Coronary artery (tissue), 2 donors: ENCODE data around the gene DYSF.

Experiments
- DNase-seq: peaks from one replicate; pipeline ENCODE4 v3.0.0-alpha.2; 2017; ENCODE audit warnings: low spot score
- H3K27ac ChIP-seq, 2 donors: fragments of 200-600 bp; sonication (generic); one replicate each; pipeline ENCODE4 v1.5.1; 2016 to 2019
- H3K4me3 ChIP-seq: fragments of 200-600 bp; sonication (generic); 2 replicates; pipeline ENCODE4 v1.5.1; 2016; ENCODE audit warnings: mild to moderate bottlenecking, moderate library complexity
- TF ChIP-seq, protein P1 (sequence below): fragments of 200-600 bp; sonication (generic); IDR thresholded peaks from one replicate; pipeline ENCODE4 v1.5.1; 2019; ENCODE audit warnings: antibody characterized with exemption

DYSF gene

DNA sequence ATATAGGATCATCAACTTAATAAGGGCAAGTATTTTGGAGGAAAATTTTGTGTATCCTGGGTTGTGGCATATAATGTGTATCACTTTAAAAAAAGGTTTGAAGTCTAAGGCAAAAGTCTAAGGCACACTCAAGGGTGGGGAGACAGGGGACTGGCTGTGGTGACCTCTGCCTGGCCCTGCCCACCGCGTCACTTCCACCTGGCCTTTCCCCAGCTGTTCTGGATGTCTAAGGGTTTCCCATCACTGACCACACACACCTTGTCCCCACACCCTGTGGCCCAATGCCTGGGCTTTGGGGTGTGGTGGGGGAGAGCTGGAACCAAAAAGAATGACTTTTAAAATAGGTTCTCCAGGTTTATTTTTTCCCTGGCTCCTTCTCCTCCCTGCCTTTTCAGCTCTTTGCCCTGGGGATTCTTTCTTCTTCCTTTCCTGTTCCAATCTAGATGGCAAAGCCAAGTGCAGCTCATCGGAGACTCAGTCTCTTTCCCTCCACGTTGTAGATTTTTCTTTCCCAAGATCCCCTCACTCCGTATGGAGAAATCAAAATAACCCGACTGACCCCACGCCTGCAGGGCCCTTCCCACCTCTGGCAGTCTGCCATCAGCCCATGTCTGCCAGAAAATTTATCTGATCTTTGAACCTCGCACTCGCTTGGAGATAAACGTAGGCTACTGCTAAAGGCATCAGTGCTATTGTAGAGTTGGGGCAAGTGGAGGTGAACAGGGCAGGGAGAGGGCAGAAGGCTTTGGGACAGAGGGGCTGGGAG, 257.2 kb downstream of the DYSF start:
- no peak for DNase-seq
- Histone ChIP-seq H3K27ac (peak overlapping the region in 1 of 2 donors; percentile 32), H3K4me3 (no peak overlapping the region)
- TF ChIP-seq, protein P1, sequence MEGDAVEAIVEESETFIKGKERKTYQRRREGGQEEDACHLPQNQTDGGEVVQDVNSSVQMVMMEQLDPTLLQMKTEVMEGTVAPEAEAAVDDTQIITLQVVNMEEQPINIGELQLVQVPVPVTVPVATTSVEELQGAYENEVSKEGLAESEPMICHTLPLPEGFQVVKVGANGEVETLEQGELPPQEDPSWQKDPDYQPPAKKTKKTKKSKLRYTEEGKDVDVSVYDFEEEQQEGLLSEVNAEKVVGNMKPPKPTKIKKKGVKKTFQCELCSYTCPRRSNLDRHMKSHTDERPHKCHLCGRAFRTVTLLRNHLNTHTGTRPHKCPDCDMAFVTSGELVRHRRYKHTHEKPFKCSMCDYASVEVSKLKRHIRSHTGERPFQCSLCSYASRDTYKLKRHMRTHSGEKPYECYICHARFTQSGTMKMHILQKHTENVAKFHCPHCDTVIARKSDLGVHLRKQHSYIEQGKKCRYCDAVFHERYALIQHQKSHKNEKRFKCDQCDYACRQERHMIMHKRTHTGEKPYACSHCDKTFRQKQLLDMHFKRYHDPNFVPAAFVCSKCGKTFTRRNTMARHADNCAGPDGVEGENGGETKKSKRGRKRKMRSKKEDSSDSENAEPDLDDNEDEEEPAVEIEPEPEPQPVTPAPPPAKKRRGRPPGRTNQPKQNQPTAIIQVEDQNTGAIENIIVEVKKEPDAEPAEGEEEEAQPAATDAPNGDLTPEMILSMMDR: no peak

DNA sequence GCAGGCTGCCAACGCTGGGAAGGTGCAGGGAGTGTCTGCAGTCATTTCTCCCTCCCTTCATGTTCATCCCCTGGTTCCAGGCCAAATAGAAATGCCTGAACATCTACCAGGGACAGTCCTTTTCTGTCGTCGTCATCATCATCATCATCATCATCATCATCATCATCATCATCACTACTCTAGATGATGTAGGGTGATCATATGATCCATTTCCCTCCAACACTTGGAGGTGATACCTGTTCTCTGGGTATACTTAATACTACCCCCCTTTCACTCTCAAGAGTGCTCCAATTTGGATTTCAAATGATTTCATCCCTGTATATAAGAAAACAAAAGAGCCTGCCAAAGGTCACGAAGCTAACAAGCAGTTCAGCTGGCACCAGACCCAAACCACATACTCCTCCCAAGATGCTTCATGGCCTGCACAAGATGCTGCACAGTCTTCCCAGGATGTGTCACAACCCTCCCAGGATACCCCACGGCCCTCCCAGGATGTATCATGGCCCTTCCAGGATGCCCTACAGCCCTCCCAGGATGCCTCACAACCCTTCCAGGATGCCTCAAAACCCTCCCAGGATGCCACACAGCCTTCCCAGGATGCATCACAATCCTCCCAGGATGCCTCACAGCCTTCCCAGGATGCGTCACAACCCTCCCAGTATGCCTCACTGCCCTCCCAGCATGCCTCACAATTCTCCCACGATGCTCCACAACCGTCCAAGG, 257.9 kb downstream of the DYSF start:
- TF ChIP-seq, protein P1: no peak
- DNase-seq: no peak
- H3K4me3 ChIP-seq: no peak overlapping the region
- peak overlapping the region in 1 of 2 donors; percentile 32 for H3K27ac ChIP-seq

DNA sequence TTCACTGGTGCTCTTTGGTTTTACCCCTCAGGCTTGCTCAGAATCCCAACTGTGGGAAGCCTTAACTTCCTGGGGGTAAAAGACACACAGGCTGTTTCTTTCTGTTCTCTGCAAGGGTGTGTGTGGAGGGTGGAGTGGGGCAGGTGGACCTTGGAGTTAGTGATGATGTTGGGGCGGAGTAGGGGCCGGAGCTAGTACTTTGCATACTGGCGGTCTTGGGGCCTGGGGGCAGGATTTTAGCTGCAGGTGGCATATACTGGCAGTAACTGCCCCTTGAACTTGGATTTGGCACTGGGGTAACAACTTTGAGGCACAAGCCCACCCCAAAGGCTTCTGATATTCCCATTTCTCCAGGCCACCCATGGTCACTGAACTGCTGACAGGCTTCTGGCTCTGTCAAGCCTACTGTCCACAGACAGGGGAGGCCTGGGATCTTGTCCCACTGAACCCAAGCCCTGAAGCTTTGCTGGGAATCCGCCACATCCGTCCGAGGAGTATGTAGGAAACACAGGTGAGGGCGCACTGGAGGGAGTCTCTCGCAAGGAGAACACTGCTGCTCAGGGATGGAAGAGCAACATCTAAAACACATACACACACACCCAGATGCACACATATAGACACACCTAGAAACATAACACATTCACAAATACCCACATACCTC, 258.9 kb downstream of the DYSF start:
- H3K27ac ChIP-seq: no peak overlapping the region
- no peak for DNase-seq
- no peak overlapping the region for H3K4me3 ChIP-seq
- TF ChIP-seq, protein P1: no peak

DNA sequence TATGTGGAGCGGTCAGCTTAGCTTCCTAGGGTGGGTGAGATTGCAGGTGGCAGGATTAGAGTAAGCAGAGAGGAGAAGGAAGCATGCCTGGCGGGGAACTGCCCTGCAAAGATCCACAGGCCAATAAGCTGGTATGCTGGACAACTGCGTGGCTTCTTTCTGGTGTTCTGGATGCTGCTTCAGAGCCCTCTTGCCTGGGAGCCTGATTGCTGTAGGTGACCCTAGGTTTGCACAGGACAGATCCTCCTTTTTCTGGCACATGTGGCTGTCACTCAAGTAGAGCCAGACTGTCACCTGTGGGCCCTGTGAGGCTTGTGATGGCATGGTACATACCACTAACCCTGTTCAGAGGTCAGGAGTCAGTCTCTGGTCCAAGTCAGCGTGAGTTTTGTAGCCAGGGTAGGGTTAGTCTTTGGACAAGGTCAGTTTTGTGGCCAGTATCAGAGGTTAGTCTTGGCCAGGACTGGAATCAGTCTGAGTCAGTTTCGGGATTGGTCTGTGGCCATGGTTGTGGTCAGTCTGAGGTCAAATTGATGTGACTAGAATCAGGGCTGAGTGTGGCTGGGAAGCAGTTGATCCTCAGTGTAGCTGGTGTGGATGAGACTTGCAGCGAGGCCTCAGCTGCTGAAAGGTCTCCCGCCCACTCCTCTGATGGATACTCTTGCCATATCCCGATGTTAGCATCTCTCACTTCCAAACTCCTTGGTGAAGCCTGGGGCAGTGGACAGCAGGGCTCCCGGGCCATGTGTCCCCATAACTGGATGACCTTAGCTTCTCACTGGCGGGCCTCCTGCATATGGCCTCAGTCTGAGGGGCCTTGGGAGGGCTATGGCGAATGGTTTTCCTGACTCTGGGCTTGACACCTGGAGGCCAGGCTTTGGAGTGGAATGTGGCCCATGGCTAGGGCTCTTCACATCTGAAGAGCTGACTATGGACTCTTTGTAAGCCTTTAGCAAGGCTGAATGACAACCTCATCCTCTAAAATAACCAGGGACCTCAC, 260.5 kb downstream of the DYSF start:
- TF ChIP-seq, protein P1: no peak
- H3K27ac ChIP-seq: peak overlapping the region; percentile 21 to 63
- H3K4me3 ChIP-seq: no peak overlapping the region
- DNase-seq: no peak

DNA sequence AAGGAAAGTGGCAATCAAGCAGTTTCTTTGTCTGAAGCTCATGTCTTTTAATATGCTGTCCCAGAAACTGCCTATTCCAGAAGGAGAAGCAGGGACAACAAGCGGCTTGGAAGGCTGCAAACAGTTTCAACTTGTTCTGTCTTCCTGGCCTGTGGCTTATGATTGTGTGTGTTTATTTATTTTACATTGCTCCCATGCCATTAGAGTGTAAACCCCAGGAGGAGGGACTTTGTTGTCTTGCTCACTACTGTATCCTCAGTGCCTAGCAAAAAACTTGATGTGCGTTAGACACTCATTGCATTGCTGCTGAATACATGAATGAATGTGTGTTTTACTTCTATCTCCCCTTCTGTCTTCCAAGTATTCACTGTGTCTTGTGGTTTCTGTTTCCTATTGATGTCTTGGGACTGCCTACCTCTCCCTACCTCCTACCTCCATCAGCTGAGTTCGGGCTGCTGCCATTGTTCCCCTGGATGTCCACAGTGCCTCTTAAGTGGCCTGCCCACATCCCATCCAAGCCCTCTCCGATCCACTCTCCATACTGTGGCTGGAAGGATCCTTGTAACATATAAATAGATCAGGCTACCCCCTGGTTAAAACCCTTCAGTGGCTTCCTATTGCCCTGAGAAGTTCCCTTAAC, 261.4 kb downstream of the DYSF start:
- peak overlapping the region; percentile 21 to 63 for H3K27ac ChIP-seq
- no peak for DNase-seq
- TF ChIP-seq, protein P1: no peak
- no peak overlapping the region for H3K4me3 ChIP-seq

DNA sequence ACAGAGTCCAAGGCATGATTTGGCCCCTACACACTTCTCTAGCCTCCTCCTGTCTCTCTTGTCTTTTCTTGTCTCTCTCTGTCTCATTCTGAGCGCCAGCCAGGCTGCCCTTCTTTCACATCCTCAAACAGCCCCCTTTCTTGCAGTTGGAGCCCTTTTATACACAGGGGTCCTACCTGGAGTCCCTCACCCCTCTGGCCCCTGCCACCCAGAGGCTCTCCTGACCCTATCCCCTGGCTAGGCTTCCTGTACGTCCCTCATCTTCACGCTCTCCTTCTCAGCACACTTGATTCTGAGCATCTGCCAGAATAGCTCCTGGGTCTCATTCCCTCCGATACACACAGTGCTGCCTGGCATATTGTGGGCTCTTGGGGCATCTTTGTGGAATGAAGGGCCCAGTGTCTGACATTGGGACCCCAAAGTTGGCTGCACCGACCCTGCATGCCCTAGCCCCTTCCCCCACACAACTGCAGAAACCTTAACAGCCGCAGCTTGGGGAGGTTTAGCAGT, 261.9 kb downstream of the DYSF start:
- no peak for DNase-seq
- no peak overlapping the region for H3K4me3 ChIP-seq
- TF ChIP-seq, protein P1: no peak
- peak overlapping the region; percentile 21 to 81 for H3K27ac ChIP-seq
